ENCODE data around the gene DISP1. TPM values are rescaled to one million over a fixed set of nuclear protein-coding genes. Genes with fewer than 3 reads are reported as not detected.

The DISP1 gene
- total and polyA plus RNA-seq, 2 experiments from 2014 or later, result 2.4 to 4.4 TPM

GRCh38 chr1:222798975-222799374, 15.9 kb upstream of the DISP1 start (continued):
- no peak for TF ChIP-seq ZNF462 (CRISPR knock-in tag; IDR thresholded peaks at IDR 0.05)

- Mint-ChIP-seq H3K4me3 (no peak overlapping the region), H3K4me1 (no peaks in the 10 kb centered on the region), H3K27ac (no peak overlapping the region), H3K27me3 (ENCODE audit: insufficient read depth, low read depth, poor library complexity) (peaks cover 9% of the 10 kb centered on the region), H3K36me3 (ENCODE audit: low read depth) (no peaks in the 10 kb centered on the region), H3K9me3 (no peaks in the 10 kb centered on the region; the same call in 2 of the 3 replicates)
- Histone ChIP-seq H3K27ac (ENCODE audit: low read depth) (no peak overlapping the region), H4K20me1 (replicated peaks; ENCODE audit: insufficient read depth) (no peaks in the 10 kb centered on the region), H3K36me3 (ENCODE audit: insufficient read depth) (no peaks in the 10 kb centered on the region), H3K4me3 (no peak overlapping the region), H3K4me2 (no peak overlapping the region), H3K4me1 (ENCODE audit: insufficient read depth) (no peaks in the 10 kb centered on the region), H3K27me3 (ENCODE audit: insufficient read depth) (no peaks in the 10 kb centered on the region), H3K9me2 (ENCODE audit: insufficient read depth) (no peaks in the 10 kb centered on the region), H3K79me2 (replicated peaks; ENCODE audit: insufficient read depth) (no peaks in the 10 kb centered on the region), H3F3A (replicated peaks; ENCODE audit: low read depth) (no peaks in the 10 kb centered on the region), H2AFZ (no peak overlapping the region)
- ATAC-seq (no peak), DNase-seq (ENCODE audit: low spot score) (no peak)
- TF ChIP-seq NANOG (IDR thresholded peaks at IDR 0.05; ENCODE audit: borderline replicate concordance) (no peak), JUNB (IDR thresholded peaks at IDR 0.05; ENCODE audit: unreplicated experiment) (no peak), CTCF (conservative IDR thresholded peaks at IDR 0.05; ENCODE audit: low read depth in 2 of 2) (no peak)
These were observed 13.8 kb upstream of the DISP1 start for GRCh38 chr1:222801067-222801466.
